Ascending aorta (tissue), 2 donors: Measurements from ENCODE around the gene TIGIT. TPM values are rescaled to one million over a fixed set of nuclear protein-coding genes. Genes with fewer than 3 reads are reported as not detected.

ENCODE experiments used
- DNase-seq, 2 donors: peaks; one replicate each; pipeline ENCODE4 v3.0.0-alpha.2; 2019; ENCODE audit warnings: low spot score in 2 of 2
- H3K27ac ChIP-seq, 2 donors: fragments of 200-600 bp; sonication (generic); one replicate each; pipeline ENCODE4 v1.5.1; 2016 to 2017; ENCODE audit warnings: mild to moderate bottlenecking in 1 of 2
- H3K27me3 ChIP-seq: fragments of 200-600 bp; sonication (generic); one replicate; pipeline ENCODE4 v1.5.1; 2017
- H3K36me3 ChIP-seq, 2 donors: fragments of 200-600 bp; sonication (generic); one replicate each; pipeline ENCODE4 v1.5.1; 2016
- H3K4me1 ChIP-seq, 2 donors: fragments of 200-600 bp; sonication (generic); one replicate each; pipeline ENCODE4 v1.5.1; 2016 to 2017; ENCODE audit warnings: mild to moderate bottlenecking in 1 of 2
- H3K4me3 ChIP-seq, 2 donors: fragments of 200-600 bp; sonication (generic); one replicate each; pipeline ENCODE4 v1.5.1; 2016 to 2017; ENCODE audit warnings: mild to moderate bottlenecking in 1 of 2
- H3K9me3 ChIP-seq, 2 donors: fragments of 200-600 bp; sonication (generic); one replicate each; pipeline ENCODE4 v1.5.1; 2016
- intact Hi-C: fragments of 100-400 bp; cut with DNase I; formaldehyde crosslinking; loops from one replicate; pipeline ENCODE4 v1.15.1; 2023
- total RNA-seq: library from RNA; depleted of rRNA; stranded (reverse); fragments of >200 nt; gene quantifications from one replicate; pipeline ENCODE4 v1.1.0, GENCODE V29; 2016
- TF ChIP-seq, protein P1 (sequence below), 3 experiments: fragments of 200-600 bp in 2 of 3; fragments of 450-650 bp in 1 of 3; sonication (generic) in 2 of 3; IDR thresholded peaks; one replicate each; pipeline ENCODE4 v1.5.1; 2016 to 2019; ENCODE audit warnings: antibody characterized with exemption in 3 of 3, mild to moderate bottlenecking in 1 of 3, moderate library complexity in 1 of 3

TIGIT gene
- total RNA-seq, 1 donor from 2014 or later: not detected

DNA sequence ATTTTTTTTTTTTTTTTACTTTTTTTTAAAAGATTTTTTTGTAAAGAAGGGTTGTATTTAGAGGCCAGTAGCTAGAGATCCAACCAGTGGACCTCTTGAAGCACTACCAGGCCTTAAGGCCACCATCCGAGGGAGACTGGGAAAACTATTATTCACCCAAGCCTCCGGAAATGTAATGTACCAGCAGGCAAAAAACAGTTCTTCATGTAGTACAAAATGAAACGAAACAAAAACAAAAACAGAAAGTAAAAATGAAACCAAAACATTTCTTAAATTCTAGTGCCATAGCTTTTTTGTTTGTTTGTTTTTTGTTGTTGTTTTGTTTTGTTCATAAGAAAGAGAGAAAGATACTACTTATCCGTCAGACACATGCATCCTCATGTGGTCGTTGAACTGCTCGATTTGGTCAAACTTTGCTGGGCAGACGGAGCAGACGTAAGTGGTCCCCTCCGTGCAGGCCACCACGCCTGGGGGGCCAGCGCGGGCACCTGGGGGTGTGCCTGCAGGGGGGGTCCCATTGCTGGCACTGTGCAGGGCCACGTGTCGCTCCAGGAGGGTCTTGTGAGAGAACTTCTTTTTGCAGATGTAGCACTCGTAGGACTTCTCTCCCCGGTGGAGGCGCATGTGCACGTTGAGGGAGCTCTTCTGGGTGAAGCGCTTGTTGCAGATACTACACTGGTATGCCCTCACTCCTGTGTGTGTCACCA is 45.0 kb downstream of the TIGIT start:
- DNase-seq: no peak
- H3K27me3 ChIP-seq: no peaks in the 10 kb centered on the region
- no peak overlapping the region for H3K27ac ChIP-seq
- H3K9me3 ChIP-seq: no peaks in the 10 kb centered on the region
- TF ChIP-seq, protein P1, sequence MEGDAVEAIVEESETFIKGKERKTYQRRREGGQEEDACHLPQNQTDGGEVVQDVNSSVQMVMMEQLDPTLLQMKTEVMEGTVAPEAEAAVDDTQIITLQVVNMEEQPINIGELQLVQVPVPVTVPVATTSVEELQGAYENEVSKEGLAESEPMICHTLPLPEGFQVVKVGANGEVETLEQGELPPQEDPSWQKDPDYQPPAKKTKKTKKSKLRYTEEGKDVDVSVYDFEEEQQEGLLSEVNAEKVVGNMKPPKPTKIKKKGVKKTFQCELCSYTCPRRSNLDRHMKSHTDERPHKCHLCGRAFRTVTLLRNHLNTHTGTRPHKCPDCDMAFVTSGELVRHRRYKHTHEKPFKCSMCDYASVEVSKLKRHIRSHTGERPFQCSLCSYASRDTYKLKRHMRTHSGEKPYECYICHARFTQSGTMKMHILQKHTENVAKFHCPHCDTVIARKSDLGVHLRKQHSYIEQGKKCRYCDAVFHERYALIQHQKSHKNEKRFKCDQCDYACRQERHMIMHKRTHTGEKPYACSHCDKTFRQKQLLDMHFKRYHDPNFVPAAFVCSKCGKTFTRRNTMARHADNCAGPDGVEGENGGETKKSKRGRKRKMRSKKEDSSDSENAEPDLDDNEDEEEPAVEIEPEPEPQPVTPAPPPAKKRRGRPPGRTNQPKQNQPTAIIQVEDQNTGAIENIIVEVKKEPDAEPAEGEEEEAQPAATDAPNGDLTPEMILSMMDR (IDR thresholded peaks at IDR 0.05): no peak
- no peak overlapping the region for H3K4me3 ChIP-seq
- no peaks in the 10 kb centered on the region for H3K4me1 ChIP-seq
- intact Hi-C loops: no loop called here
- peaks cover 13 to 14% of the 10 kb centered on the region in 2 donors for H3K36me3 ChIP-seq

DNA sequence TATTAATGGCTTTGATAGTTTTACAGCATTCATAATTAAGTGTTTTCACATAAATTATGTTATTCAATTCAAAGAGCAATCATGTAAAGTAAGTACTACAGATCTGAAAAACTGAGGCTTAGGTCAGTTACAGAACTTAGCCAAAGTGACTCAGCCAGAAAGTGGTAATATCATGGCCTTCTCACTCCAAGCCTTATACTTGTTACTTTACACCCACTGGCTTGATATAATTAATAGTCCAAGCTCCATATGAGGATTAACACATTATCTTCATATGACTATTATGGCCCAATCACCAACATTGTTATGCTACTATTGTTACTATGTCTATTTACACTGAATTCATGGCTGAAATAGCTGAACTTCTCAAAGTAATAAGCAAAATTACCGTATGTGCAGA is 50.7 kb downstream of the TIGIT start:
- Histone ChIP-seq H3K9me3 (no peaks in the 10 kb centered on the region), H3K4me3 (no peak overlapping the region), H3K36me3 (peaks cover under 1 to 4% of the 10 kb centered on the region in 2 donors), H3K4me1 (no peaks in the 10 kb centered on the region), H3K27me3 (no peaks in the 10 kb centered on the region), H3K27ac (no peak overlapping the region)
- intact Hi-C loops: no loop called here
- DNase-seq: no peak
- TF ChIP-seq, protein P1 (IDR thresholded peaks at IDR 0.05): no peak

DNA sequence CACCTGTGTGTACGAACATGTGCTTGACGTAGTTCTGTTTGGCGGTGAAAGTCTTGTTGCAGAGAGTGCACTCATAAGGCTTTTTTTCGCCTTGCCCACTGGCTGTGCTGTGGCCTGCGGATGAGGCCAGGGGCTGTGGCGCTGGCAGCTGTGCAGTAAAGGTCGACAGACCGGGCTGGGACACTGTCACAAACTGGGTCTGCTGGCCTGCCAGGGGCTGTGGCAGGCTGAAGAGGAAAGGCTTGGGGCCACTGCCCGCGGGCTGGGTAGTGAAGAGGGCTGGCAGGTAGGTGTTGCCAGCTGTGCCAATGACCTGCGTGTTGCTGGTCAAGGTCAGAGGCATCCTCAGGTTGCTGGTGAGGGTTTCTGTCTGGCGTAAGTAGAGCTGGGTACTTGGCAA is 56.4 kb downstream of the TIGIT start:
- peaks cover 12 to 24% of the 10 kb centered on the region in 2 donors for H3K36me3 ChIP-seq
- H3K27me3 ChIP-seq: no peaks in the 10 kb centered on the region
- H3K4me3 ChIP-seq: no peak overlapping the region
- no peak for DNase-seq
- TF ChIP-seq, protein P1 (IDR thresholded peaks at IDR 0.05): no peak
- no peaks in the 10 kb centered on the region for H3K4me1 ChIP-seq
- H3K27ac ChIP-seq: no peak overlapping the region
- intact Hi-C loops: no loop called here
- H3K9me3 ChIP-seq: no peaks in the 10 kb centered on the region

DNA sequence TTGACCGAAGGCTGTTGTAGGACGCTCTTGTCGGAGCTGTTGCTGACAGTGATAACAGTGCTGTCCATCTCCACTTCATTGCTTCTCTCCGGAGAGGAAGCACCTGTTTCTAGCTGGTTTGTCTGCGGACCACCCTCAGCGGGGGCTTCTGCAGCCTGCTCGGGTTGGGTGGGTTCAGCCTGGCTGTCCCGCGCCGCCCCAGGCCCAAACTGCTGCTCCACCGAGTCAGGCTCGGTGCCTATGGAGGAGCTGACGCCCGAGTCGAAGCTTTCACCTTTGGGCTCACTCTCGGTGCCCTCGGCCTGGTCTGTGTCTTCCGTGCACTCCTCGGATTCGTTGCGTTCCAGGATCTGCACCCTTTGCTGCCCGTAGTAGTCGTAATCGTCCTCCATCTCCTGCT is 56.9 kb downstream of the TIGIT start:
- H3K9me3 ChIP-seq: no peaks in the 10 kb centered on the region
- H3K36me3 ChIP-seq: peaks cover 12 to 24% of the 10 kb centered on the region in 2 donors
- H3K27ac ChIP-seq: no peak overlapping the region
- TF ChIP-seq, protein P1 (IDR thresholded peaks at IDR 0.05): no peak
- H3K27me3 ChIP-seq: no peaks in the 10 kb centered on the region
- no peak for DNase-seq
- H3K4me1 ChIP-seq: no peaks in the 10 kb centered on the region
- H3K4me3 ChIP-seq: no peak overlapping the region
- intact Hi-C loops: no loop called here

DNA sequence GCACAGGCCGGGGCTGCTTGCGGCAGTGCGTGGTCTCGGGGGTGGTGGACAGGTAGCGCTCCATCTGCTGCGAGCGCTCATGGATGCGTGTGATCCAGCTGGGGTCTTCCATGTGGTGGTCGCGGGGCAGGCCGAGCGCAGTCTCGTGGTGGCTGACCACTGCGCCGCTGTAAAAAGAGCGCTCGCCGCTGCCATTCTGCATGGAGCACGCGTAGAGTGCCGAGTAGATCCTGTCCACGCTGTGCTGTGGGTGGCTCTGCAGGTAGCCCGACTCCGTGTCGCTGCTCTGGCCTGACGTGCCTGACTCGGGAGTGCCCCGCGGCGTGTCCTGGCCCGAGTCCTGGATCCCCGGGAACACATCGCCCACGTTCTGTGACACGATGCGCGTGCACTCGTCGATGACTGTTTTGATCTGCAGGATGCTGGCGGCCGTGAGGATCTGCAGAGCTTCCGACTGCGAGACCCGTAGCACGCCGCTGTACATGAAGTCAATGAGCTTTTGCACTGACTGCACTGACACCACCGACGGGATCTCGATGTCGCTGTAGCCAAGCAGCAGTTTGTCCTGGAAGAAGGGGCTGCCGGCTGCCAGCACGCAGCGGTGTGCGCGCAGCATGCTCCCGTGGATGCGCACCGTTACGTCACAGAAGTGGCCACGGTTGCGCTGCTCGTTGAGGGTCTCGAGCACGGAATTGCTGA is 57.4 kb downstream of the TIGIT start:
- H3K9me3 ChIP-seq: no peaks in the 10 kb centered on the region
- intact Hi-C loops: no loop called here
- peaks cover 12 to 24% of the 10 kb centered on the region in 2 donors for H3K36me3 ChIP-seq
- DNase-seq: no peak
- TF ChIP-seq, protein P1 (IDR thresholded peaks at IDR 0.05): no peak
- H3K4me1 ChIP-seq: no peaks in the 10 kb centered on the region
- H3K27ac ChIP-seq: no peak overlapping the region
- H3K4me3 ChIP-seq: no peak overlapping the region
- H3K27me3 ChIP-seq: no peaks in the 10 kb centered on the region
